Measurements from ENCODE around the gene TRAF3.

The TRAF3 gene

DNA sequence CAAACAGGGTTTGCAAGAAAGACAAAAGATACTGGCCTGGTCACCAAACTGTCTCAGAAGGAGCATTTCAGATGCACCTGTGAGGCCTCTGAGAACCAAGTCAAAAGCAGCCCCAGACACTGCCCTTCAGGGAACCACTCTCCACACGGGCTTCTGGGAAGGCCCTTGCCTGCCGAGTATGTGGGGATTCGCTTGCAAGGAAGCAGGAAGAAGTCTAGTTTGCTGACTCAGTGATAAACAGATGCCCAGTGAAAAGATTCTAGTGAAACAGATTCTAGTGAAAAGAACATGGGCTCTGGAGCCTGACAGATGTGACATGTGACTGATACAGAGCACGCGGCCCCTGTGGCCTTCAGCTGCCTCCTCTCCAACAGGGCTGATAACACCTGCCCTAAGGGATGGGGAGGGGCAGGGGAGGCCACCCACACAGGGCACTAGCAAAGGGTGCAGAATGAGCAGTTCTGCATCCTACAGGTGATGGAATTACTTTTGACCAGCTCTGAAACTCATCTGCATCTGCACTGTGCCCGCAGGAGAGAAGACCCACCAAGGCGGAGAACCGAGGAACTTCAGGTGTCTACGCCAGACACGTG, 164.3 kb downstream of the TRAF3 start:
- DNase-seq, result no peak

DNA sequence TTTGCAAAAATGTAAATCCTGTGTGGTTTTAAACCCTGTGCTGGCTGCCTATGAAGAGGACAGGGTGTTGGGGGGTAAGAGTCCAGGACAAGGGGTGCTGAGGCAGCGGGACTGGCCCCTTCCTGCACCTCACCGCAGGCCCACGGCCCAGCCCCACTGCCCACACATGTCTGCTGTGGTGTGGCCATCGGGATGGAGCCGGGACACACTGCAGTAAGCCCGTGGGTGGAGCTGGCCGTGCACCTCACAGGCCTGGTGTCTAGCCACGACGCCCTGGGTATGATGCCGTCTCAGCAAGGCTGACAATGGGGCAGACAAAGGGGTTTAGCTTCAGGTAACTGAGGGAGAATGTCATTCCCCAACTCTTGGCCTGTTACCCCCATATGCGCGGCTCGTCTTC, 164.8 kb downstream of the TRAF3 start:
- DNase-seq, result no peak

DNA sequence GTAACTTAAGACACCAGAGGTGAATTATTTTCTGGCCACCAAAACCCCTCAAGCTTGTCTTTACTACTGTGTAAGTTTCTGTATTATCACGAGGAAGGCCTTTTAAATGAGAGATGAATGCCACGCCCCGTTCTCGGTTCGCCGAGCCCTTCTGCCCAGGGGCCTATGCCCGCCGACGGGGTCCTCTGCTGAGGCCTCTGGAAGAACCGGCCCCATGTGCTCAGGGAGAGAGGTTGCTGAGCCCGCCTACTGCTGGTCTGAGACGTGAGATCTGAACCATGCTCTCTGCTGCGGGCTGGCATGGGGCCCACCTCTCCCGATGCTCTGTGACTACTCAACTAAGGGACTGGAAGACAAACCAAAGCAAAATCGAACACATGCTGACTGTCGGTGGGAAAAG, 166.2 kb downstream of the TRAF3 start:
- no peak for DNase-seq

DNA sequence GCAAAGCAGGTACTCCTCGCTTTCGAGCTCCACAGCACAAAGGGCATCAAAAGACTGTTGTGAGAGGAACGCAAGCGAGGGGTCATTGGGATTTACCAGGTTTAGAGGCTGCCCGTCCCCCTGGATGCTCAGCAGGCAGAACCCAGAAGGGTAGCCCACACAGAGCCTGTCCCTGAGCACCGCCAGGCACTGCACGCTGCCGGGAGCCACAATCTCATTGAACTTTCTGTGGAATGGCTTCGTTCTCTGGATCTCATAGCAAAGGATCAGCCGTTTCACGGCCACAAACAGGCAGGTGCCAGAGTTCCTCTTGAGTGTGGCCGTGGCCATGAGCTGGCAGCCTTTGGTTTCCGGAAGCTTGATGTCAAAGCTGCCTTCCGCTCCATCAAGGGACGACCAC, 166.7 kb downstream of the TRAF3 start:
- no peak for DNase-seq

DNA sequence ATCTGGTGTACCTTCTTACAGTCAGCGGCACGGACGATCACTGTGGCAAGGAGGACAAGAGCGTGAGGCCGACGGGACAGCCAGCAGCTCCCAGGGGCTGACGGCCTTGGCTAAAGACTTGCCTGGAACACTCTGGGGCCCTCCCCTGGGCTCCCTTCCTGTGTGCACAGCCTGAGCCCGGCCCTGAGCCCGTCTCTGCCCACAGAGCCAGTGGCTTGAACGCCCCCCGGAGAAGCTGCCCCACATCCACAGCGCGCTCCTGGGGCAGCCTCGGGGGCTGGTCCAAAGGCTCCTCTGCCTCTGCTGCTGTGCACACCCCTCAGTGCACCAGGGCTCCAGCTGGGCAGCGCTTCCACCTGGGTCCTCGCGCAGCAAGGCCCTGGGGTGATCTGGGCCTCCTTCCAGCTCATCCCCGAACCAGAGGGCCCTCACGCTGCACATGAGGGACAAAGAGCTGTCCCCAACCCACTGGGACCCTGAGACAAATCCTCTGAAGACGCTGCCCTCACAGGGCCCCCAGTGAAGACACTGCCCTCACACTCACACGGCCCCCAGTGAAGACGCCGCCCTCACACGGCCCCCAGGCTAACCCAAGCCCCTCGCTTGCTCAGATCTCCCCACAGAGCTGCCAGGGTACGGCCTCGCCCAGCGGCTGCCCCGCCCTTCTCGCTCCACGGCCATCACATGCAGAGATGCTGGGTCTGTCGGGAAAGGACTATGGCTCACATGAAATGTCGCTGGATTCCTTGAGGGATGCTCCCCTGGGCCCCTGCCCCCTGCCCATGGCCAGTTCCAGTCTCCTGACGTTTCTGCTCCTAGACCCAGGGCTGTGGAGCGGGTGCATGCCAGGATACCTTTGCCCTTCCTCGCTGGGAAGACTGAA, 167.4 kb downstream of the TRAF3 start:
- DNase-seq, result no peak

DNA sequence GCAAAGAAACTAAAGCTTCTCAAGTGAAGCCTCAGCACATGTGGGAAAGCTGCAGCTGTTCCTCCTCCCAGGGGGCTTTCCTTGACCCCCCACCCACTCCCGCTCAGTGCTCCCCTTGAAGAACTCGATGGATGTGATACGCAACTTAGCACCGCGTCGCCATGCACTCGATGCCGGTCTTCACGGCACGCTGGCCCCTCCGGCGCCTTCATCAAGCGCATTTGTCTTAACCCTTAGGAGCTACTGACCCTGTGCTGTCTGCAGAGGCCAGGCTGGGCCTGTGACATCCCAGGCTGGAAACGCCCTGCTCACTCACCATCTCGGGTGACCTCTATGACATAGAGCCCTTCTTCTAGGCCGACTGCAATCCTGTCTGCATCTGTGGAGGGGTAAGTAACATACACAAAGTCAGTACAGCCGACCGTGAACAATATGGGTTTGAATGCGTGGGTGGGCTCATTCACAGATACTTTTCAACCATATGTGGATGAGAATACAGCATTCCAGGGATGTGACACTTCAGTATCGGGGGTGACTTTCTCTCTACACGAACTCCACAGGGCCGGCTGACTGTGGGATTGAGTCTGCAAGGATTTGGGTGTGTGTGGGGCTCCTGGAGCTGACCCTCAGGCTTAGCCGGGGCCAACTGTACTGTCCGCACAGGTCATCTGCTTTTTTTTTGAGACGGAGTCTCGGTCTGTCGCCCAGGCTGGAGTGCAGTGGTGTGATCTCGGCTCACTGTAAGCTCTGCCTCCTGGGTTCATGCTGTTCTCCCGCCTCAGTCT, 168.3 kb downstream of the TRAF3 start:
- DNase-seq, result no peak

DNA sequence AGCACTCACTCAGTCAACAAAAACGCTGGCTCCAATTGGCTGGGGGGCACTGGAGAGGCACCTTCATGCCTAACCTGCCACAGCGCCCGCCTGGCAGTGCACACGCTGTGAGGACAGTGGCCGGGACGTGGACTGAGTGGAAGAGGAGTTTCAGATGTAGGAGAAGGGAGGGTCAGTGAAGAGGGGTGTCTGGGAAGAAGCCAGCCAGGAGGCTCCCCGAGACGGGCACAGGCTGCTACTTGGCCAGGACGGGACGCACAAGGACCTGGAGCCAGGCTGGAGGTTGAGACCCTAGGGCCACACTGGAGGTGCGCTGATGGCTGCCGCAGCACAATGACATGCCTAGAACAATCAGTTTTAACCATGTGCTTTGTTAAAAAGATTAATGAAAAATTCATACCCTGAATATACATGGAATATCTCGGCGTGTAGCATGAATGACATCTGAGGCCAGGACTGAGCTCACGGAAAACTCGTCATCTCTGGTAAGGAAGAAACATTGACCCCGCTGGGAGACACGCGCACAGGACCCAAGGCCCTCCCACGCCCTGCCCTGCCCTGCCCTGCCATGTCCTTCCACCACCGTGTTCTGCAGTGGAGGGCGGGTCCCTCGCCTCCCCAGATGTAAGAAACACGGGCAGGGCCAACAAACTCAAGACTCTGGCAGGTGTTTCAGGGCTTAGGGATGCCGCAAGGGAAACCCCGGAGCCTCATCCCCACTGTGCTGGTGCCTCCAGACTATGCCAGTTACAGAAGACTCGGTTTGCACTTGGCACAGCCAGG, 170.3 kb downstream of the TRAF3 start:
- DNase-seq, result no peak

DNA sequence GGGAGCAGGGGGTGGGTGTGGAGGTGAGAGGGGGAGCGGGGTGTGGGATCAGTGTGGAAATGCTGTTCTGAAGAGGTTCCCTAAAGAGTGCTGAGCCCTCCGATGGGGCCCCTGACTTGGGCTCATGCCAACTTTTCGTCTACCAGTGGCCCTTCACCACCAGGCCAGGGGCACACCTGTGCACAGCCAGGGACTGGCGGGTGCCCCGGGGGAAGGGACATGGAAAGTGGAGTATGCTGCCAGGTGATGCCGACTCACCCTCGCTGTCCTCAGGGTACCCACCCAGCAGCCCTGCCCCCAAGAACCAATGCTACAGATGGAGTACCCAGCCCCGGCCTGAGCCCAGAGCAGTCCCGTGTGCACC, 171.4 kb downstream of the TRAF3 start:
- DNase-seq, result no peak

DNA sequence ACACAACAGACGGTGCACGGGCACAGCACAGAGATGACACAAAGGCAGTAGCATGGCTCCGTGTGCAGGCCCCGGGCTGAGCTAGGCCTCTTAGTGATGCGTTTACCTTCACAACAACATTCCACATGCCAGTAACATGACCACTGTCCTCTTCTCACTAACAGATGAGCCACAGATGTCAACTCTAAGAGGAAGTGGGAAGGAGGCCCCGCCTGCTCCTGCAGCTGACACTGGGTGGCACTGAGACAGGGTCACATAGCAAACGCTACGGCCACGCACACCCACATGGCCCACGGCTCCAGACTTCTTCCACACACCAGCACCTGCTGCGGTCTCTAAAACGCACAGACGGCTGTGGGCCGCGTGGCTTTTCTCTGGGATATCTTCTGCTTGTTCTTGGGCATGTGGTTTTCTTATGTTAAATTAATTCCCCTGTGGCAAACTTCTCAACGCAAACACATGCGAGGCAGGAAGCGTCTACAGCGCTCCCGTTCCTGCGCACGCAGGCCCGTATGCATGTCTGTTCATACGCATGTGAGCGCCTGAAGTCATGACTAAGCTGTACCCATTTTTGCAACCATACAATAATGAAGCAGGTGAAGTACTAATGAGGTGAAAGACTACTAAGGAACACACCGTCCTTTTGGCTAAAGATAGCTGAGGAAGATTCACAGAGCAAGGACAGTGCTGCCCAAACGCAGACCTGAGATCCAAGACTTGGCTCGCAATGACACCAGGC, 172.0 kb downstream of the TRAF3 start:
- peak in 1 of 5 donors; percentile 51 for DNase-seq

DNA sequence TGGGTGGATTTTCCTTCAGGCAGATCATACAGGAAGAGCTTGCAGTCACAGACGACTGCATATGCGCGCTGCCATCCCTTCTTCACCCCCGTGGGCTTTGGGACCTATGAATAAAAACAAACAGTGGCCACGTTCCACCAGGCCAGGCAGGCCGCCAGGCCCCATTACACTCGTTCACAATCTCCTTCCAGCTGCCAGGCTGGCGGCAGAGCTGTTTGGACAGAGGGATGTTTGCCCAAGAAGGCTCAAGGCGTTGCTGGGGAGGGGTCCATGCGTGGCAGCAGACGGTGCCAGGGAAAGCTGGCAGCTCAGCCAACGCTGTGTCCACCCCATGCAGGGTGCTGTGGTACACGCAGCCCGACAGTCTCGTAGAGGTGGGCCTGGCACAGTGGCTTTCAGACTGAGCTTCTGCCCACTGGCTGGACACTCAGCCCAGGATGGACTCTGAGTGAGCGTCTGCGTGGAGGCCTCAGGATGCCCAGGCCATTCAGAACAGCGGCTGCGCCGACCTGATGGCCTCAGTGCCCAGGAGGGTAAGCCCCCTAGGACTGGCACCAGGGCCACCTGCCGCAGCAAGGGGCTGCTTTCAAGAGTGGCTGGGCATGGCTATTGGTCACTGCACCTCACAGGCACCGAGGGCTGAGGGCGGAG, 172.7 kb downstream of the TRAF3 start:
- no peak for DNase-seq

DNA sequence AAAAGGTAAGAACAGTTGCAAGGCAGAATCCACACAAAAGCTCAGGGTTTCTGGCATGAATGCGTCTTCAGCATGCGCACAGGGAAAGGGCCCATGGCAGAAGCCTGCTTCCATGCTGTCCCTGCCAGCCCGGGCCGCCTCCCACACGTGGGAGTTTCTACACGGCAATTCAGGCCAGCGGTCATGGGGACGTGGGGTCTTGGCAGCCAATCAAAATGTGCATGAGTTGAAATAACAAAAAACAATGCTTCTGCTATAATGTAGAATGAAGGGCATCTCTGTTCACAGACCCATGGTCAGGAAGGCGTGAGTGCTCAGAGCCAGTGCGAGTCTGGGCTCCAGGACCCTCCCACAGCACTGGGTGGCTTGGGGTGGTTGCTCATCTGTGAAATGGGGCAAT, 173.8 kb downstream of the TRAF3 start:
- no peak for DNase-seq

DNA sequence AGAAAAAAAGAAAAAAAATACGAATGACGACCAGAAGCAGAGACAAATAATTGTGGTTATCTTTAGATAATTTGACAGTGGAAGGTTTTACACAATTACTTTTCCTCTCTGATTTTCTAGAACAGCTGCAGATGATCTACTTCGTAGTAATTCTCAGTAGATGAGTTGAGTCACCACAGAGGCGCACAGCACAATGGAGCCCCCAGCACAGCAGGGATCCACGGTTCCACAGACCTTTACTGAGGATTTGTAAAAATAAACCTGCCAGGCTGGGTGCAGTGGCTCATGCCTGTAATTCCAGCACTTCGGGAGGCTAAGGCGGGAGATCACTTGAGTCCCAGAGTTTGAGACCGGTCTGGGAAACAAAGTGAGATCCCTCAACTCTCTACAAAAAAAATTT, 174.6 kb downstream of the TRAF3 start:
- DNase-seq, result no peak

DNA sequence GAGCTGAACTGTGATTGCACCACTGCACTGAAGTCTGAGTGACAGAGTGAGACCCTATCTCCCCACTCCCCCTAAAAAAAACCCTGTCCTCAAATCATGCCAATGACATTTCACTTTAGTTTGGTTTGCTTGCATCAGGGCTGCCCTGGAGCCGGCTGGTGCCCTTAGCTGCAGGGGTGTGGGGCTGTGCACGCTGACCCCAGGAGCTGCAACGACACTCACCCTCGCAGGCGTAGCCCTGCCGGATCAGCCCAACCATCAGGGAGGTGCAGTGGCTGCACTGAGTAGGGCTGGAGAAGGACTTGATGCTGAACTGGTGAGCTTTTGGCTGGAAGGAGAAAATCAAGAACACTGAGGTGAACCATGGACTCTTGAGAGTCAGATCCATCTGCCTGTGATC, 175.0 kb downstream of the TRAF3 start:
- no peak for DNase-seq

DNA sequence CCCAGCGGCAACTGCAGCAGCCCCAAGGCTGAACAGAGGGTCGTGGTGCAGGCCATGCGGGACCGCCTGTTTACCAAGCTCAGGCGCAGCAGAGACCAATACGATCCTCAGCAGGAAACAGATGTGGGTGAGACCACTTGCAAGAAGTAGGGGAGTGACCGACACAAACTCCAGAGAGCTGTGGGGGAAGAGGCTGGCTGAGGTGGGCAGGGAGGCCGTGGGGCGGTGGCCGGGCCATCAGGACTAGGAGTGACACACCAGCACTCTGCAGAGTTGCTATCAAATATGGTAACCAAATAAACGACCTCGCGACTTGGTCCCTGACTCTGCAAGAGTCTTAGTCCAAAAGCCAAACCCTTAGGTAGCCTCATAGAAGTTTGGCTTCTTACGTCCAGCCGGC, 175.9 kb downstream of the TRAF3 start:
- no peak for DNase-seq

DNA sequence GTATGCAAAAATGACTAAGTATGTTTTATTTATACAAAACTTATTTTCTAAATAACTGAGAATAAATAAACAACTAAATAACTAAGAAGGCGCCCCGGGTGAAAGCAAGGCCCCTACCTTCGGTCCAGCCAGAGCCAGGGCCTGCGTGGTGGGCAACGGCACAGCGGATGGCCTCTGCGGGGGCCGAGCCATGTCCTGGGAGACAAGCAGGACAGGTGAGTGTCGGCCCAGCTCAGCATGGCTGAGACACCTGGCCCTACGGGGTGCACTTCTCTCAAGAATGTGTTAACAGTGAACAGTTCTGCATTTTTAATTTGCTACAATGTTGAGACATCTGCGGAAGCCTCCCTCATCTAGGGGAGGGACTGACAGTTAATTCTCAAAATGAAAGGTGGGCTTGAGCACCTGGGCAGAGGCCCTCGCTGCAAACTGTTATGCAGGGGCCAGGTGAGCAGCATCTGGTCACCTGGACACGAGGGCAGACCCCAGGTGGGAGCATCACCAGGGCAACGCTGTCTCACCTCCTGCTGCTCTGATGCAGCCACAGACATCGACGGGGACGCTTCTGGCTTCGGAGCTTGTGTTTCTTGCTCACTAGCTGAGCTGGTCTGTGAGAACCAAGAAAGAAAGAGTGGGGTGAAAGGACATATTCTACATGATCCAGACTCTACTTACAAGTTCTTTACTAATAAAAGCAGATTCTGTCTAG, 177.0 kb downstream of the TRAF3 start:
- DNase-seq, result no peak

DNA sequence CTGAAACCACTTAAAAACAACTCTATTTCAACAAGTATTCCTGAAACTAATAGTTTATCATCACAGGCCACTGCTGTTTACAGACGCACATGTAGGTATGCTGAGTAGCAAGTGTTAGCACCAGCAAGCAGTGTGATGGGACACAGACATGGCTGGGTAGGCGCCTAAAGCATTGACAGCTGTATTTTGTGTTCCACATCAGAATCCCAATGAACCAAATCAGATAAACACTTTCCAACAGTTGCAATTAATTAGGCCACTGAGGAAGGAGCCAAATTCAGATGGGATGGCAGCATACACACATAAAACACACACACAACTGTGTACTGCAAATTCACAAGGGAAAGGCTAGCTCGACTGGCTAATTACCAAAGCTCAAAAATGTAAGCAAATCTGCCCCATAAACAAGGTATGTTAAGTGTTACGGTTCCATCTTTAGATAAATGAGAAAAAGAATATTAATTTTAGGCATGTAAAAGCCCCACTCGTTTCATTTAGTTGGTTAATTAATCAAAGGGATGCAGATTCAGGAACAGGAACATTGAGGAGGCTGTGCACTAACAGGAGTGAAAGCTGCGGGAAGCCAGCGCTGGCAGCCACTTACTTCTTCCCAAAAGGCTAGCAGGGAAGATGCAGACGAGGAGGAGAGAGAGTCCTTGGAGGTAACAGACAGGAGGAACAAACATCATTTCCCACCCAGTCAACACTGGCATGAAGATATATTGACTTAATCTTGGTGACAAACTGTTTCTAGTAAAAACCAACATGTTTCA, 178.6 kb downstream of the TRAF3 start:
- DNase-seq, result no peak

DNA sequence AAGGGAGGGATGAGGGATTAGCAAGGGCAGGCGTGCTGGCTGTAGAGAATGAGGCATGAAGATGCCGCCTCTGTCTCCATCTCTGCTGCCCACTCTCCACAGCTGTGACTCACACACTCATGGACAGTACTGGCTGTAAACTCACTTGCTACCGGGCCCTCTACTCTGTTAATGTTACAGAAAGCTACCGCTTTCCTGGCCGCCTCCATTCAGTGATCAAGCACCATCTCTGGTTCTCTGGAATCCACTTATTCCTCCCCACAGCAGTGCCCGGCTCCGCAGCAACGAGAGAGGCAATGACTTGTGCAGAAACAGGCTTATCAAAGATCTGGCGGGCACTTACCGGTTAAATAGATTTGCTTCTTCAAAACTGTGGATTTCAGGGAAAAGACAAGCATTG, 180.0 kb downstream of the TRAF3 start:
- no peak for DNase-seq

DNA sequence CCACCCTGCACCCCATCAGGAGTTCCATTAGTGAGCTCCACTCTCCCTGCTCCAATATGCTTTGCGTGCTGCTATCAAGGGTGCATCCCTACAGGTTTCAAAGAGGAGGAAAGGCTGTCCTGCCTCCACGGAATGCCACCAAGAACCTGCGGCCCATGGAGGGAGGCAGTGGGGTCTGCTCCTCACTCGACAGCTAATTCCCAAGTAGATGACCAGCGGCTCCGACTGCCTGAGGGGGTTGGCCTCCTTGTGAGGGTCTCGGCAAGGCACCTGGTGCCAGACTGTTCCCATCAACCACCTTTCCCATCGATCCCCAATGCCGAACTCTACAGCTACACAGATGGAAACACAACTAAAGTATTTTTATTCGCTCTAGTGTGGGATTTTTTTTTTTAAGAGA, 181.2 kb downstream of the TRAF3 start:
- DNase-seq, result no peak
